Kasumi-1 (cell line): Measurements from ENCODE around the gene HEXIM1.

ENCODE experiments used
- DNase-seq, 2 experiments: peaks; one replicate each; lab custom pipeline; 2025; lab: John Stamatoyannopoulos, UW

HEXIM1 gene

GRCh38 chr17:45130681-45131615, 17.3 kb upstream of the HEXIM1 start:
- no peak for DNase-seq

GRCh38 chr17:45131616-45132319, 16.5 kb upstream of the HEXIM1 start:
- DNase-seq, result peak in 1 of 2 experiments; percentile 5

GRCh38 chr17:45132320-45132571, 16.0 kb upstream of the HEXIM1 start, which contains the start of gene PLCD3:
PLCD3 (minus strand) TSS chr17:45132515; CDS start chr17:45132410, 105 bp downstream.
- DNase-seq, result no peak

DNA sequence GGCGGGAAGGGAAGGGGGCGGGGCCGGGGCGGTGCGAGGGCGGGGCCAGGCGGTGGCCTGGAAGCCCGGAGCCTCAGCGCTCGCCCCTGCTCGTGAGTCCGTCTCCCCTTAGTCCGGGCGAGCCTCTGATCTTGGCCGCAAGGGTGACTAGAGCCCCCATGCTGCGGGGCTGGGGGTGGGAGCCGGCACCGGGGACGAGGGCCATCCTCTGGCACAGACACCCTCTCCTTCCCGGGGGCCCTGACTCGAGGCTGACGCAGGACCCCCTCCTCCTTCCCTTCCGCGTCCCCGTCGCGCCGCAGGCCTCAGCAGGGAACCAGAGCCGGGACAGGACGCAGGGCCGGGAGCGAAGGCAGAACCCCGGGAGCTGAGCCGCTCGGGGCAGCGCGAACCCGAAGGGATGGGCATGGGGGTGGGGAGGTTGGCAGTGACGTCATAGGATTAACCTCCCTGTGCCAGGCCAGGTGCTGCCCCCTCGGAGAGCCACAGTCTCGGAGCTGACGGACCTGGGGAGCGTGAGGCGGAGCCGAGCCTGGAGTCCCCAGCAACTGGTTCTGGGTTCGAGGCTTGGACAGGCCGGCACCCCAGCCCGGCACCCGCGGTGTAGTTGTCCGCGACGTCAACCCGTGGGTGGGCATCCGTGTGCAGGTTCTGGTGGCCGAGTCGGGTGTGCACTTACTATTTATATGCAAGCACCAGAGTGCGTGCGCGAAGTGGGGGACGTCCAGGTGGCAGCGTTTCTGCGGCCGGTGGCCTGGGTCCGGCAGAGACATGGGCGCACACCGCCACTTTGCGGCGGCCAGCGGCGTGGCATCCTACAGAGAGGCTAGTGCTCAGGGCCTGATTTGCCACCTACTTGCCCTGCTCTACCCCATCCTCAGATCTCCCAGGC, 15.5 kb upstream of the HEXIM1 start:
- DNase-seq, result peak; percentile 68 to 77

DNA sequence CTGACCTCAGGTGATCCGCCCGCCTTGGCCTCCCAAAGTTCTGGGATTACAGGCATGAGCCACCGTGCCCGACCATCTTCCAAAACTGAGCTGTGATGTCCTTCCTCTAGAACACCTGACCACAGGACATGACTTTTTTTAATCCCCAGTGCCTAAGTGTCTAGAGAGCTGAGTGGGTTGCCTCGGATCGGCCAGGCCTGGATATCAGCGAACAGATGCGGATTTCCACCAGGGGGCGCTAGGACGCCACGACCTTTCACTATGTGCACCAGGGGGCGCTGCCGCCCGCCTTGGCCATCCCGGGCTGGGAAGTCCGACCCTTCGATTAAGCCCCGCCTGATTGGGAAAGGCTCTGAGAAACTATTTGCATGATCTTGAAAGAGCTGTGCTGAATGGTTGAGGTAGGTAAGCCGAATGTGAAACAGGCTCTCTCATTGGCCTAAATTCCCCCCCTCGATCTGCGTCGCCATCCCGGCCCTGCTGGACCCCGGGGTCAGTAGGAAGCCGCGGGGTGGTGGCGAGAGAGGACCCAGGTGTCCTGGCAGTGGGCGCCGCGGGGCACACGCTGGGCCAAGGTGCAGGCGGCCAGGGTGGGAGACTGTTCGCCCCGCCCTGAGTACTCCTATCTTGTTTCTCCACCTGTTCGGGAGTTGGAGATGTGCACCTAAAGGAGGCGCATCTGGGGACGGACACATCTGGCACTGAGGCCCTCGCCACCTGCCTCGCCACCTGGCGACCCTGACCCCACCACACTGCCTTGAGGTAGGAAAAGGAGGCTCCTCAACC, 12.9 kb upstream of the HEXIM1 start, which contains the start of gene ACBD4:
ACBD4 (plus strand) TSS at position 496 of the 786 bp plus-strand sequence. CDS start 458 bp downstream, outside the sequence.
- DNase-seq, result peak; percentile 97 to 98

DNA sequence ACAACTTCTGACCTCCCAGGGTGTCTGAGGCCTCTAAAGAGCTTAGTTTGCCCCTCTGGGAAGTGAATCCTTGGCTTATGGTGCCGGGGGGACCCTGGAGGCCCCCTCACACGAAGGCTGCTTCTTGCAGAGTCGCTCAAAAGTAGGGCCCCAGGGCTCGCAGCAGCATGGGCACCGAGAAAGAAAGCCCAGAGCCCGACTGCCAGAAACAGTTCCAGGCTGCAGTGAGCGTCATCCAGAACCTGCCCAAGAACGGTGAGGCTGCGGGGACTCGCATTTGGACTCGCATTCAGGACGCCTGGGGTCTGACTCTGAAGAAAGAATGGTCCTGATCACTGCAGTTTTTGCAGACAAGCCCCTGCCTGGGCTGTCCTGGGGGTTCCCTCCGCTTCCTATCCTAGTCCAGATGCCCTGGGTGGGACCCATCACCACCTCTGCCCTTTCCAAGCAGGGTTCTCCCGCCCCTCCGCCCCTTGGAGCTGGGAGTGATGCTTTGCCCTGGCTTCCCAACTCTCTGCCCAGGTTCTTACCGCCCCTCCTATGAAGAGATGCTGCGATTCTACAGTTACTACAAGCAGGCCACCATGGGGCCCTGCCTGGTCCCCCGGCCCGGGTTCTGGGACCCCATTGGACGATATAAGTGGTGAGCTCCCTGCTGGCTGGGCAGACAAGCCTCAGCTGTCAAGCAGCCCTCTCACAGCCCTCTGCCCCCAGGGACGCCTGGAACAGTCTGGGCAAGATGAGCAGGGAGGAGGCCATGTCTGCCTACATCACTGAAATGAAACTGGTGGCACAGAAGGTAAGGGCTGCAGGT, 12.1 kb upstream of the HEXIM1 start:
- DNase-seq, result no peak

DNA sequence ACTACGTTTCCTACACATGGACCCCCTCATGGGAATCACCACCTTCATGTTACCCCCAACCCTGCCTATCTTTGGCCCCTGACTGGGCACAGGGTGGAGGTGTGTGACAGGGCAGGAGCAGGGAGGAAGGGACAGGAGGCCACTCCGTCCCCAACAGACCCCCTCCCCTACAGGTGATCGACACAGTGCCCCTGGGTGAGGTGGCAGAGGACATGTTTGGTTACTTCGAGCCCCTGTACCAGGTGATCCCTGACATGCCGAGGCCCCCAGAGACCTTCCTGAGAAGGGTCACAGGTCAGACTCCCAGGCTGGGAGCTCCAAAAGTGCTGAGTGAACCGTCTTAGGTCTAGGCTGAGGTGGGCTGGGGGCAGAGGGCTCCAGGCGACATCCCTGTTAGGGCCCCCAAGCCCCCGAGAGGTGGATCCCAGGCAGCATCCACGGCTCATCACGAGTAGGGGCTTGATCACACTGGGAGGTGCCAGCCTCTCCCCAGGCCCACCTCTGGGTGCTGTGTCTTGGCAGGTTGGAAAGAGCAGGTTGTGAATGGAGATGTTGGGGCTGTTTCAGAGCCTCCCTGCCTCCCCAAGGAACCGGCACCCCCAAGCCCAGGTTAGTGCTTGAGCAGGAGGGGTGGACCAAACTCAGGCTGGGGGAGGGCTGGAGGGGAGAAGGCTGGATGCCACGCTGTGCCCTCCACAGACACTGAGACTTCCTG, 11.3 kb upstream of the HEXIM1 start:
- DNase-seq, result no peak

DNA sequence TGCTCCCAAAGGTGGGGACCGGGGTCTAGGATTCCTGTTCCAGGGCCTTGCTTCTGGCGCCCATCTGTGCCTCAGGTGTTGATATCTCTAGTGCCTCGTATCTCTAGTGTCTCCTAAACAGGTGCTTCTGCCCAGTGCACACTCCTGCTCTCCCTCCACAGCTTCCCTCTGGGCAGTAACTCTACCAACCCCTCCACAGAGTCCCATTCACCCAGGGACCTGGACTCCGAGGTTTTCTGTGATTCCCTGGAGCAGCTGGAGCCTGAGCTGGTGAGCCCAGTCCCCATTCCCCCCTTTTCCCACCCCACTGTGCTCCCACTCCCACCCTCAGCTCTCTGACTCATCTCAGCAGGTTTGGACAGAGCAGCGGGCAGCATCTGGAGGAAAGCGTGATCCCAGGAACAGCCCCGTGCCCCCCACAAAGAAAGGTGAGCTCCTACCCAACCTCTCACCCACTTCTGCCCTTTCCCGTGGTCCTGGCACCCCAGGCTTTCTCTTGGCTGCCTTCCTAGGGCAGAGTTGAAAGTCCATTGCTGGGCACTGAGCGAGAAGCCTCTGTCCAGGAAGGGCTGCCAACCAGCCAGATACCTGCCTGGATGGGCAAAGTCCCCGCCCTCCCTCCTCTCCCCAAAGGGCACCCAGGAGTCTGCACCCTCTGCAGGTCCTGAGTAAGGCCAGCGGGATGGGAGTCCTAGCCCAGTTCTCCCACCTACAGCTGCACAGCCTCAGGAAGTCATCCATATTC, 10.5 kb upstream of the HEXIM1 start:
- no peak for DNase-seq

GRCh38 chr17:45138911-45139532, 9.3 kb upstream of the HEXIM1 start:
- no peak for DNase-seq

- DNase-seq, result no peak
Observed at GRCh38 chr17:45139533-45139920, 8.7 kb upstream of the HEXIM1 start.

- DNase-seq, result no peak
Observed at GRCh38 chr17:45143094-45143670, 5.1 kb upstream of the HEXIM1 start.

- DNase-seq, result no peak
Observed at GRCh38 chr17:45143767-45144198, 4.5 kb upstream of the HEXIM1 start.

- no peak for DNase-seq
Observed at GRCh38 chr17:45144199-45145034, 3.9 kb upstream of the HEXIM1 start.

DNA sequence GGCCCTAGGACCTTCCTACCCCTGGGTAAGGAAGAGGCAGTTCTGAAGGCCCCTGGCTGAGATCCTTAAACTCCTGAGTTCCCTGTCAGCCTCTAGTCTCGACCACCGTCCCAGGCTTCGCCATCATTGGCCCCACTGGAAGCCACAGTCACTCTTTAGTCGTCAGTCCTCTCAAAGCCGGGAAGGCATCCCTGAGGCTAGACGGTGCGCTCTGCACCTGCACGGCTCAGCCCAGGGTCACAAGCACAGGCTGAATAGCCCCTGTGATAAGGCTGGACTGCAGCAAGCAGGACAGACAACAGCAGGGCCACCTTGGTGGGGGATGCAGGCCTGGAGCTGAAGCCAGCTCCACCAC, 3.3 kb upstream of the HEXIM1 start:
- DNase-seq, result no peak

DNA sequence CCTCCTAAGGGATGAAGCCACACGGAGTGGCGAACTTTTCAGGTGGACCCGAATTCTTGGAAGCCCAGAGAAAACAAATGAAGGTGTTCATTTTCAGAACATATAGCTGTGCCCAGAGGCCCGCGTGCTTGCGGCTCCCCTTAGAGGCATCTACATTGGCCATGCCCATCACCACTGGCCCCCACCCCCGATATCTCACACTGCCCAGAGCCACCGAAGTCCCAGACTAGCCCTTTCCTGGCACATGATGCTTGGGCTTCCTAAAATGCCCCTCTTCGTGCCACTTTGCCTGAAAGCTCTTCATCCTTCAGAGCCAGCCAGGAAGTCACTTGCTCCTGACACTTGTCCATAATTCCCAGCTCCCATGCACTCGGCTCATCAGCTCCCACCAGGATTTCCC, 2.1 kb upstream of the HEXIM1 start:
- DNase-seq, result no peak

GRCh38 chr17:45146592-45146889, 1.7 kb upstream of the HEXIM1 start:
- DNase-seq, result no peak

GRCh38 chr17:45146890-45147580, 1.2 kb upstream of the HEXIM1 start:
- DNase-seq, result peak; percentile 83 to 93
